Measurements from ENCODE around the gene CALN1.

The CALN1 gene

GRCh38 chr7:72437061-72437585 is 25.0 kb upstream of the CALN1 start:
- TF ChIP-seq POLR2AphosphoS5 (IDR thresholded peaks at IDR 0.05; ENCODE audit: low read depth, low read length) (no peak), POLR2A (IDR thresholded peaks at IDR 0.05; ENCODE audit: low read depth, low read length) (no peak), TAF1 (IDR thresholded peaks at IDR 0.05; ENCODE audit: borderline replicate concordance, low read depth, low read length) (no peak)
- DNase-seq (ENCODE audit: insufficient read length) (no peak), FAIRE-seq (no peak)

- FAIRE-seq (no peak), DNase-seq (ENCODE audit: insufficient read length) (no peak)
- TF ChIP-seq POLR2AphosphoS5 (IDR thresholded peaks at IDR 0.05; ENCODE audit: low read depth, low read length) (no peak), TAF1 (IDR thresholded peaks at IDR 0.05; ENCODE audit: borderline replicate concordance, low read depth, low read length) (no peak), POLR2A (IDR thresholded peaks at IDR 0.05; ENCODE audit: low read depth, low read length) (no peak)
Observed at GRCh38 chr7:72435925-72436480, 23.9 kb upstream of the CALN1 start.

- TF ChIP-seq POLR2AphosphoS5 (IDR thresholded peaks at IDR 0.05; ENCODE audit: low read depth, low read length), result no peak
- no peak for TF ChIP-seq POLR2A (IDR thresholded peaks at IDR 0.05; ENCODE audit: low read depth, low read length)
- TF ChIP-seq TAF1 (IDR thresholded peaks at IDR 0.05; ENCODE audit: borderline replicate concordance, low read depth, low read length), result no peak
- DNase-seq (ENCODE audit: insufficient read length), result no peak
- no peak for FAIRE-seq
Observed at GRCh38 chr7:72435366-72435765, 23.2 kb upstream of the CALN1 start.

- DNase-seq (ENCODE audit: insufficient read length), result no peak
- no peak for FAIRE-seq
- TF ChIP-seq POLR2A (IDR thresholded peaks at IDR 0.05; ENCODE audit: low read depth, low read length) (no peak), POLR2AphosphoS5 (IDR thresholded peaks at IDR 0.05; ENCODE audit: low read depth, low read length) (no peak), TAF1 (IDR thresholded peaks at IDR 0.05; ENCODE audit: borderline replicate concordance, low read depth, low read length) (no peak)
Observed at GRCh38 chr7:72430531-72430930, 18.4 kb upstream of the CALN1 start.

GRCh38 chr7:72429316-72429715 is 17.2 kb upstream of the CALN1 start:
- no peak for DNase-seq (ENCODE audit: insufficient read length)
- no peak for FAIRE-seq
- TF ChIP-seq POLR2AphosphoS5 (IDR thresholded peaks at IDR 0.05; ENCODE audit: low read depth, low read length) (no peak), TAF1 (IDR thresholded peaks at IDR 0.05; ENCODE audit: borderline replicate concordance, low read depth, low read length) (no peak), POLR2A (IDR thresholded peaks at IDR 0.05; ENCODE audit: low read depth, low read length) (no peak)

GRCh38 chr7:72416846-72417245 is 4.7 kb upstream of the CALN1 start:
- DNase-seq (ENCODE audit: insufficient read length), result no peak
- no peak for FAIRE-seq
- TF ChIP-seq POLR2AphosphoS5 (IDR thresholded peaks at IDR 0.05; ENCODE audit: low read depth, low read length), result no peak
- no peak for TF ChIP-seq POLR2A (IDR thresholded peaks at IDR 0.05; ENCODE audit: low read depth, low read length)
- TF ChIP-seq TAF1 (IDR thresholded peaks at IDR 0.05; ENCODE audit: borderline replicate concordance, low read depth, low read length), result no peak

GRCh38 chr7:72415586-72415985 is 3.4 kb upstream of the CALN1 start:
- no peak for TF ChIP-seq POLR2AphosphoS5 (IDR thresholded peaks at IDR 0.05; ENCODE audit: low read depth, low read length)
- FAIRE-seq (no peak), DNase-seq (ENCODE audit: insufficient read length) (no peak)

- no peak for FAIRE-seq
- TF ChIP-seq POLR2A (IDR thresholded peaks at IDR 0.05; ENCODE audit: low read depth, low read length), result no peak
- no peak for TF ChIP-seq POLR2AphosphoS5 (IDR thresholded peaks at IDR 0.05; ENCODE audit: low read depth, low read length)
- TF ChIP-seq TAF1 (IDR thresholded peaks at IDR 0.05; ENCODE audit: borderline replicate concordance, low read depth, low read length), result no peak
Observed at GRCh38 chr7:72413886-72414285, 1.7 kb upstream of the CALN1 start.

GRCh38 chr7:72413290-72413689 is 1.2 kb upstream of the CALN1 start:
- DNase-seq (ENCODE audit: insufficient read length), result no peak
- FAIRE-seq, result no peak
- TF ChIP-seq POLR2A (IDR thresholded peaks at IDR 0.05; ENCODE audit: low read depth, low read length), result no peak
- TF ChIP-seq POLR2AphosphoS5 (IDR thresholded peaks at IDR 0.05; ENCODE audit: low read depth, low read length), result no peak
- no peak for TF ChIP-seq TAF1 (IDR thresholded peaks at IDR 0.05; ENCODE audit: borderline replicate concordance, low read depth, low read length)

More at GRCh38 chr7:72413886-72414285, 1.7 kb upstream of the CALN1 start:
- DNase-seq (ENCODE audit: insufficient read length), result no peak

GRCh38 chr7:72411419-72411818 is 719 bp downstream of the CALN1 start:
- FAIRE-seq (no peak), DNase-seq (ENCODE audit: insufficient read length) (no peak)
- TF ChIP-seq TAF1 (IDR thresholded peaks at IDR 0.05; ENCODE audit: borderline replicate concordance, low read depth, low read length), result no peak
- TF ChIP-seq POLR2AphosphoS5 (IDR thresholded peaks at IDR 0.05; ENCODE audit: low read depth, low read length), result no peak
- TF ChIP-seq POLR2A (IDR thresholded peaks at IDR 0.05; ENCODE audit: low read depth, low read length), result no peak

- DNase-seq (ENCODE audit: insufficient read length) (no peak), FAIRE-seq (no peak)
- no peak for TF ChIP-seq POLR2A (IDR thresholded peaks at IDR 0.05; ENCODE audit: low read depth, low read length)
- no peak for TF ChIP-seq POLR2AphosphoS5 (IDR thresholded peaks at IDR 0.05; ENCODE audit: low read depth, low read length)
- TF ChIP-seq TAF1 (IDR thresholded peaks at IDR 0.05; ENCODE audit: borderline replicate concordance, low read depth, low read length), result no peak
Observed at GRCh38 chr7:72409638-72410015, 2.5 kb downstream of the CALN1 start.

- DNase-seq (ENCODE audit: insufficient read length) (no peak), FAIRE-seq (no peak)
- TF ChIP-seq TAF1 (IDR thresholded peaks at IDR 0.05; ENCODE audit: borderline replicate concordance, low read depth, low read length), result no peak
- no peak for TF ChIP-seq POLR2AphosphoS5 (IDR thresholded peaks at IDR 0.05; ENCODE audit: low read depth, low read length)
- no peak for TF ChIP-seq POLR2A (IDR thresholded peaks at IDR 0.05; ENCODE audit: low read depth, low read length)
Observed at GRCh38 chr7:72408966-72409637, 3.0 kb downstream of the CALN1 start.
